ENCODE data around the gene RAB26.

Gene RAB26

GRCh38 chr16:2142942-2143877 is 5.2 kb upstream of the RAB26 start:
- peak; percentile 2 for DNase-seq (ENCODE audit: low spot score)

GRCh38 chr16:2143878-2144485 is 4.4 kb upstream of the RAB26 start:
- DNase-seq (ENCODE audit: low spot score): peak; percentile 1

- DNase-seq (ENCODE audit: low spot score): peak; percentile 0
Measured at GRCh38 chr16:2145843-2146242, 2.6 kb upstream of the RAB26 start.

- DNase-seq (ENCODE audit: low spot score): no peak
Measured at GRCh38 chr16:2147378-2147777, 1.0 kb upstream of the RAB26 start.

GRCh38 chr16:2148714-2149629 is 547 bp downstream of the RAB26 start:
- no peak for DNase-seq (ENCODE audit: low spot score)

GRCh38 chr16:2149630-2150417 is 1.4 kb downstream of the RAB26 start:
- DNase-seq (ENCODE audit: low spot score): no peak

- no peak for DNase-seq (ENCODE audit: low spot score)
Measured at GRCh38 chr16:2150418-2151187, 2.2 kb downstream of the RAB26 start.

- no peak for DNase-seq (ENCODE audit: low spot score)
Measured at GRCh38 chr16:2151188-2152091, 3.0 kb downstream of the RAB26 start.

- no peak for DNase-seq (ENCODE audit: low spot score)
Measured at GRCh38 chr16:2152695-2153506, 4.5 kb downstream of the RAB26 start.

GRCh38 chr16:2154533-2155090 is 6.2 kb downstream of the RAB26 start:
- no peak for DNase-seq (ENCODE audit: low spot score)

- peak; percentile 96 for DNase-seq (ENCODE audit: low spot score)
Measured at GRCh38 chr16:2155091-2155950, 6.9 kb downstream of the RAB26 start, which contains the start of gene TRAF7. Gene TRAF7 (plus strand): TSS chr16:2155782. CDS start chr16:2163921, 8,139 bp downstream.

GRCh38 chr16:2155977-2156848 is 7.8 kb downstream of the RAB26 start:
- DNase-seq (ENCODE audit: low spot score): no peak

GRCh38 chr16:2156849-2157224 is 8.4 kb downstream of the RAB26 start:
- no peak for DNase-seq (ENCODE audit: low spot score)

GRCh38 chr16:2157480-2158261 is 9.2 kb downstream of the RAB26 start:
- no peak for DNase-seq (ENCODE audit: low spot score)

GRCh38 chr16:2158262-2158638 is 9.8 kb downstream of the RAB26 start:
- no peak for DNase-seq (ENCODE audit: low spot score)

All from iPS-NIHi11 (cell line).